GM19452 (cell line): Measurements from ENCODE around the gene PRAF2.

Source experiments
- ATAC-seq: cut with Tn5 transposase; IDR thresholded peaks from one replicate; pipeline ENCODE4 v1.9.1; 2021; ENCODE audit not compliant: unreplicated experiment

PRAF2 gene

GRCh38 chrX:49043220-49043986 lies 30.4 kb downstream of the PRAF2 start, which contains the start of gene TFE3:
Gene TFE3, minus strand, starts transcription at chrX:49043357. Its CDS starts 131 bp downstream, at chrX:49043226.
- peak; percentile 81 for ATAC-seq

- ATAC-seq, result peak; percentile 8
Observed at GRCh38 chrX:49042581-49043219, 31.1 kb downstream of the PRAF2 start.

- ATAC-seq, result no peak
Observed at GRCh38 chrX:49041744-49042580, 31.8 kb downstream of the PRAF2 start.

GRCh38 chrX:49040376-49040955 lies 33.3 kb downstream of the PRAF2 start:
- no peak for ATAC-seq

DNA sequence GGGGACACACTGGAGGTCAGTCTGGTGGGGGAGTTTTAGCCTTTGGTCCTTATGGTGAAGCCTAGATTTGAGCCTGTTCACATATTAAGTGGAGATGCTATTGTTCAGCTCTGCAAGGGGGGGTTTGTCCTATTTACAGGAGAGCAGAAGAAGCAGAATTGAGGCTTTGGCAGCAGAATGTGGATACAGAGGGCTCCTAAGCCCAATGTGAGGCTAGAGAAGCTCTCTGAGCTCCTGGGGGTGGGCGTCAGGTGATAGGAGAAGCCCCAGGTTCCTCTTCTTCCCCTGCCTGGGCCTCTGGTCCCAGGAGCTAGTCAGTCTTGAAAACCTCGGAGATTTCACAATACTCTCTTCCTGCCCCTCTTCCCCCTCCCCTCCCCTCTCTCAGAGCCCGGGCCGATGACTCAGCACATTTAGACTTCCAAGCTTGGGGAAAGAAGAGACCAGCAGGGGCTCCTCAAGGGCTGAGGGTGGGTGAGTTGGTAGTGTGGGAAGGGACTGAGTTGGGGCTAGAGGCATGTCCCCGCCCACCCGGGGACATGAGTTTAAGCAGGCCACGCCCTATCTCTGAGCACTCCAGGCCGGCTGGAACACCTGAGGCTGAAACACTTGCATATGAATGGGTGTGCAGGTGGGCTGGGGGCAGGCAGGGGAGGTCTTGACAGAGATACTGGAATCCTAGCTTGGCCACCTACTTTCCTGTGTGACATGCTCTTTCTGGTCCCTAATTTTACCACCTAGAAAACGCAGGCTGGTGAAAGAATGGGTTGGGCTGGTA lies 34.0 kb downstream of the PRAF2 start:
- ATAC-seq, result no peak

GRCh38 chrX:49037883-49038475 lies 35.8 kb downstream of the PRAF2 start:
- ATAC-seq, result no peak

DNA sequence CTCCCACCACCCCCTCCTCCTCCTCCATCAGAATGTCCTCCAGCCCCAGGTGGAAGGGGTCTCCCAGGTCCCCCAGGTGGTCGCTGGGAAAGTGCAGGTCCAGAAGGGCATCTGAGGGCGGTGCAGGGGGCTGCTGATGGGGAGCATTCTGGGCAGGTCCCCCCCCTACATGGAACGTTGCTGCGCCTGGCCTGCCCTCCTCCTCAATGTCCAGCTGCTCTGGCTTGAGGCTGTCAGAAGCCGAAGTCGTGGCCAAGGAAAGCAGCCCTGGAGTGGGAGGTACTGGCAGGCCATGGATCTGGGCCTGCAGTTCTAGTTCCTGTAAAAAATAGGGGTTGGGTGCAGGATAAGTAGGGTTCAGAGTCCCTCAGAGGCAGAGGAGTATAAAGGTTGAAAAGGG lies 43.5 kb downstream of the PRAF2 start:
- no peak for ATAC-seq

DNA sequence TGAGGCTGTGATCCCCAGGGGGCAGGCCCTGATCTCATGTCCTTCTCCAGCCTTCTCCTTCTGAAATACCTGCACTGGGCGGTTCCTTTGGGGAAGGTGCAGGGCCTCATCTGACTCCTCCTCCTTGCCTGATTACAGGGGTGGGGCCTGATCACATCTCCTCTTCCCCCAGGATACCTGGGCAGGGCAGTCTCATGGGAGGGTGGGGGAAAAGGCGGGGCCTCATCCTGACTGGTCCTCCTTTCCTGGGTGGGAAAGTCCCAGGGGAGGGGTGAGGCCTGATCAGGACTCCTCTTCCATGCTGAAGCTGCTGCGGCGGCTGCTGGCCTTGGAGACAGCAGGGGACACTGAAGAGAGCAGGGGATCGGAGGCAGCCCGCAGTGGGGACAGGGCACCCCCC lies 43.9 kb downstream of the PRAF2 start:
- ATAC-seq, result no peak
